ENCODE results near the gene IGFBP2.

GRCh38 chr2:216693414-216694080, 60.3 kb downstream of the IGFBP2 start:
- TF ChIP-seq CTCF (conservative IDR thresholded peaks at IDR 0.05; ENCODE audit: low read depth, low read length), result no peak
- TF ChIP-seq ELK1 (IDR thresholded peaks at IDR 0.05; ENCODE audit: borderline replicate concordance, low read depth, low read length), result no peak
- no peak for TF ChIP-seq POLR2A (IDR thresholded peaks at IDR 0.05; ENCODE audit: low read depth, low read length)
- no peak for TF ChIP-seq RFX5 (IDR thresholded peaks at IDR 0.05; ENCODE audit: low read depth, low read length)
- TF ChIP-seq USF2 (IDR thresholded peaks at IDR 0.05; ENCODE audit: low read depth, low read length), result no peak
- no peak for TF ChIP-seq SMC3 (IDR thresholded peaks at IDR 0.05; ENCODE audit: low read depth, low read length)
